ENCODE results near the gene LRRC63. TPM values are rescaled to one million over a fixed set of nuclear protein-coding genes. Genes with fewer than 3 reads are reported as not detected.

Gene LRRC63
- total RNA-seq, 5 donors from 2014 or later (not counting 1 experiment from before 2014, with no cell fraction given) = 0.43 to 0.82 (median 0.54) TPM

DNA sequence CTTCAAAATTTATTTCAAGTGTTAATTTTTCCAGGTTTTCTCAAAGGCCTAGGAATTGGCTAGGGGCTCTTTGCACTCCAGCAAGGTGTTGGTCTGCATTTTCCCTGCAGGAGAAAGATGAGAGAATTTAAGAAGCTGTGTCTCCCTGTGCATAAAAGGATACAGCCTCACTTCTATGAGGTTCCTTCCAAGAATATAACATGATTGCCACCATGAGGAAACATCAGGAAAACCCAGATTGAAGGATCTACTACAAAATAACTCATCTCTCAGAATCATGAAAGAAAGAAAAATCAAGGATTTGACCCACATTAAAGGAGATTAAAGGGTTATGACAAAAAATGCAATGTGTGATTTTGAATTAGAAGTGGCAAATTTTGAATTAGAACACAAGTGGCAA lies 105.4 kb downstream of the LRRC63 start:
- peaks cover 18% of the 10 kb centered on the region for H3K36me3 Mint-ChIP-seq
- ChIA-PET CTCF (interaction anchor here in 1 of 2 donors (0.7 kb wide), 1 partner anchor 38 kb away, joined by 3 read pairs; no protein-coding TSS in a partner anchor), POLR2A (no interaction called here)
- no peaks in the 10 kb centered on the region for H3K9me3 ChIP-seq
- H3K27me3 Mint-ChIP-seq = no peaks in the 10 kb centered on the region
- peaks cover 14 to 23% of the 10 kb centered on the region in 2 experiments for H3K4me1 ChIP-seq (ENCODE audit: control insufficient read depth in 1 of 2, extremely low read depth in 1 of 2, insufficient read depth in 2 of 2, low read length in 2 of 2)
- H3K4me1 Mint-ChIP-seq = peaks cover 49 to 62% (median 51%) of the 10 kb centered on the region in 3 donors
- ATAC-seq (replicated peaks in 1 of 4) (no peak), DNase-seq (no peak)
- H3K36me3 ChIP-seq (ENCODE audit: control insufficient read depth in 2 of 2, extremely low read depth in 1 of 2, insufficient read depth in 1 of 2, low read length in 1 of 2) = peaks cover 0 to 3% of the 10 kb centered on the region in 2 donors
- H3K4me3 ChIP-seq (ENCODE audit: control insufficient read depth in 1 of 2, extremely low read depth in 1 of 2, low read length in 1 of 2) = no peak overlapping the region
- H3K27ac ChIP-seq (ENCODE audit: low read length) = no peak overlapping the region
- no peak overlapping the region for H3K4me3 Mint-ChIP-seq
- no peak overlapping the region for H3K27ac Mint-ChIP-seq
- H3K9me3 Mint-ChIP-seq = no peaks in the 10 kb centered on the region
- H3K27me3 ChIP-seq (replicated peaks in 1 of 2; ENCODE audit: control insufficient read depth in 2 of 2, extremely low read depth in 1 of 2, insufficient read depth in 2 of 2, low read length in 1 of 2) = no peaks in the 10 kb centered on the region

DNA sequence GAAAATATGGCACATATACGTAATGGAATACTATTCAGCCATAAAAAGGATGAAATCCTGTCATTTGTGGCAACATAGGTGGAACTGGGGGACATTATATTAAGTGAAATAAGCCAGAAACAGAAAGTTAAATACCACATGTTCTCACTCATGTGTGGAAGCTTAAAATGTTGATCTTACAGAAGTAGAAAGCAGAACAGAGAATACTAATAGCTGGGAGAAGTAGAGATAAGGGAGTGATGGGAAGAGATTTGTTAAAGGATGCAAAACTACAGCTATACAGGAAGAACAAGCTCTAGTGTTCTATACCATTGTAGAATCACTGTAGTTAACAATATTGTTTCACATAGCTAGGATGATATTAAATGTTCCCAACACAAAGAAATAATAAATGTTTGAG lies 107.3 kb downstream of the LRRC63 start:
- CTCF ChIA-PET = interaction anchor here (0.8 to 1.7 kb wide), 4 partner anchors 23 to 30 kb away, joined by 3 to 5 read pairs (median 4); no protein-coding TSS in a partner anchor
- POLR2A ChIA-PET = no interaction called here

DNA sequence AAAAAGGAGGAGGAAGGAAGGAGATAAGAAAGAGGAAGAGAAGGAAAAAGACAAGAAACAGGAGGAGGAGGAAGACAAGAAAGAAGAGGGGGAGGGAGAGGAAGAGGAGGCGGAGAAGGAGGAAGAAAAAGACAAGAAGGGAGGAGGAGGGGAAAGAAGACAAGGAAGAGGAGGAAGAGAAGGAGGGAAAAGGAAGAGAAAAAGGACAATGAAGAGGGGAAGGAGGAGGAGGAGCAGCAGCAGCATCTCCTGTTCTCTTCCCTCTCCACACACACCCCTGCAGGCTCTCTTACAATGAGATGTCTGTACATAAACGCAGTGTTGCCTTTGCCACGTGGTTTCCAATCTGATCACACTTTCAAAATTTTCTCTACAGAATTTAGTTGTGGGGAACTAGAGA lies 108.7 kb downstream of the LRRC63 start:
- Mint-ChIP-seq H3K4me1 (peaks cover 36 to 46% (median 36%) of the 10 kb centered on the region in 3 donors), H3K4me3 (peak overlapping the region; percentile 76 to 82 (median 79)), H3K27ac (peak overlapping the region; percentile 95 to 96), H3K27me3 (peaks cover 0 to 3% of the 10 kb centered on the region in 2 donors), H3K36me3 (peaks cover 5% of the 10 kb centered on the region), H3K9me3 (no peaks in the 10 kb centered on the region)
- Histone ChIP-seq H3K4me1 (ENCODE audit: control insufficient read depth in 1 of 2, extremely low read depth in 1 of 2, insufficient read depth in 2 of 2, low read length in 2 of 2) (peaks cover 14 to 15% of the 10 kb centered on the region in 2 experiments), H3K4me3 (ENCODE audit: control insufficient read depth in 1 of 2, extremely low read depth in 1 of 2, low read length in 1 of 2) (peak overlapping the region; percentile 42 to 43), H3K27me3 (replicated peaks in 1 of 2; ENCODE audit: control insufficient read depth in 2 of 2, extremely low read depth in 1 of 2, insufficient read depth in 2 of 2, low read length in 1 of 2) (no peaks in the 10 kb centered on the region), H3K36me3 (ENCODE audit: control insufficient read depth in 2 of 2, extremely low read depth in 1 of 2, insufficient read depth in 1 of 2, low read length in 1 of 2) (no peaks in the 10 kb centered on the region), H3K27ac (ENCODE audit: low read length) (peak overlapping the region; percentile 69), H3K9me3 (no peaks in the 10 kb centered on the region)
- 90% methylated on average over 1 of the region's 3 CpGs for WGBS (ENCODE audit: insufficient coverage)
- peak in 3 of 4 experiments; percentile 22 to 40 (median 36) for ATAC-seq (replicated peaks in 1 of 4)
- ChIA-PET CTCF (interaction anchor here (0.6 to 2.2 kb wide), 19 partner anchors 12 to 1918 kb away, joined by 3 to 32 read pairs (median 5); no protein-coding TSS in a partner anchor), POLR2A (interaction anchor here (0.5 to 0.7 kb wide), 2 partner anchors 17 to 151 kb away, joined by 3 to 11 read pairs; no protein-coding TSS in a partner anchor)
- peak in 6 of 35 experiments; percentile 5 to 31 (median 18) for DNase-seq

More for the DNA sequence above, 107.3 kb downstream of the LRRC63 start:
- no peak for ATAC-seq (replicated peaks in 1 of 4)
- Mint-ChIP-seq H3K27ac (no peak overlapping the region), H3K36me3 (peaks cover 13% of the 10 kb centered on the region), H3K4me1 (peaks cover 39 to 49% (median 41%) of the 10 kb centered on the region in 3 donors), H3K9me3 (no peaks in the 10 kb centered on the region), H3K4me3 (no peak overlapping the region), H3K27me3 (peaks cover 0 to 3% of the 10 kb centered on the region in 2 donors)
- Histone ChIP-seq H3K4me1 (ENCODE audit: control insufficient read depth in 1 of 2, extremely low read depth in 1 of 2, insufficient read depth in 2 of 2, low read length in 2 of 2) (peaks cover 14 to 15% of the 10 kb centered on the region in 2 experiments), H3K4me3 (ENCODE audit: control insufficient read depth in 1 of 2, extremely low read depth in 1 of 2, low read length in 1 of 2) (no peak overlapping the region), H3K27ac (ENCODE audit: low read length) (no peak overlapping the region), H3K9me3 (no peaks in the 10 kb centered on the region), H3K27me3 (replicated peaks in 1 of 2; ENCODE audit: control insufficient read depth in 2 of 2, extremely low read depth in 1 of 2, insufficient read depth in 2 of 2, low read length in 1 of 2) (no peaks in the 10 kb centered on the region), H3K36me3 (ENCODE audit: control insufficient read depth in 2 of 2, extremely low read depth in 1 of 2, insufficient read depth in 1 of 2, low read length in 1 of 2) (no peaks in the 10 kb centered on the region)
- DNase-seq = no peak
- WGBS (ENCODE audit: insufficient coverage) = no CpG with 5 or more reads among the region's 1 CpG

DNA sequence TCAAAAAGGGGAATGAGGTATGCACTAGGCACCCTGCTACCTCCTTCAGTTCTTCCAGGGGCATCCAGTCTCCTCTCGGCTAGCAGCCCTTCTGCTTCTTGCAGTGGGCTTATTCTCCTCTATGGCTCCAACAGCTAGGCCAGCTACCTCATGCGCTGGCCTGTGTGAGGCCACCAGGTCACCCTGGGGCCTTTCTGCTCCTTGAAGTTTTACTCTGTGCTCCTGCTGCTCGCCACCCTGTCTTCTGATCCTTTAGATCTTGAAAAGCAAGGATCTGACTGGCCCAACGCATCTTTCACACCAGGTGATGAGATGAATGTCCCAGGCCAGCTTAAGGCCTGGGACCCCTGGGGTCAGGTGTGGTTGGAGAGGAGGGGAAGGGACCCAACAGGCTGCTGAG lies 109.1 kb downstream of the LRRC63 start:
- H3K4me3 ChIP-seq (ENCODE audit: control insufficient read depth in 1 of 2, extremely low read depth in 1 of 2, low read length in 1 of 2) = peak overlapping the region; percentile 42 to 43
- ATAC-seq (replicated peaks in 1 of 4) = peak; percentile 18 to 34 (median 24)
- H3K9me3 ChIP-seq = no peaks in the 10 kb centered on the region
- peak in 3 of 35 experiments; percentile 12 to 23 (median 13) for DNase-seq
- ChIA-PET CTCF (interaction anchor here (0.5 to 2.2 kb wide), 40 partner anchors 9 to 1917 kb away, joined by 3 to 32 read pairs (median 4); no protein-coding TSS in a partner anchor), POLR2A (interaction anchor here (0.5 to 0.6 kb wide), 2 partner anchors 17 to 159 kb away, joined by 3 read pairs; no protein-coding TSS in a partner anchor)
- 66% methylated on average over 4 of the region's 4 CpGs for WGBS (ENCODE audit: insufficient coverage)
- H3K27ac ChIP-seq (ENCODE audit: low read length) = peak overlapping the region; percentile 69
- Mint-ChIP-seq H3K27ac (peak overlapping the region; percentile 95 to 96), H3K27me3 (peaks cover 0 to 3% of the 10 kb centered on the region in 2 donors), H3K9me3 (no peaks in the 10 kb centered on the region), H3K4me1 (peaks cover 35 to 46% (median 36%) of the 10 kb centered on the region in 3 donors), H3K4me3 (peak overlapping the region; percentile 76 to 82 (median 79)), H3K36me3 (peaks cover under 1% of the 10 kb centered on the region)
- no peaks in the 10 kb centered on the region for H3K36me3 ChIP-seq (ENCODE audit: control insufficient read depth in 2 of 2, extremely low read depth in 1 of 2, insufficient read depth in 1 of 2, low read length in 1 of 2)
- no peaks in the 10 kb centered on the region for H3K27me3 ChIP-seq (replicated peaks in 1 of 2; ENCODE audit: control insufficient read depth in 2 of 2, extremely low read depth in 1 of 2, insufficient read depth in 2 of 2, low read length in 1 of 2)
- H3K4me1 ChIP-seq (ENCODE audit: control insufficient read depth in 1 of 2, extremely low read depth in 1 of 2, insufficient read depth in 2 of 2, low read length in 2 of 2) = peaks cover 14 to 15% of the 10 kb centered on the region in 2 experiments

DNA sequence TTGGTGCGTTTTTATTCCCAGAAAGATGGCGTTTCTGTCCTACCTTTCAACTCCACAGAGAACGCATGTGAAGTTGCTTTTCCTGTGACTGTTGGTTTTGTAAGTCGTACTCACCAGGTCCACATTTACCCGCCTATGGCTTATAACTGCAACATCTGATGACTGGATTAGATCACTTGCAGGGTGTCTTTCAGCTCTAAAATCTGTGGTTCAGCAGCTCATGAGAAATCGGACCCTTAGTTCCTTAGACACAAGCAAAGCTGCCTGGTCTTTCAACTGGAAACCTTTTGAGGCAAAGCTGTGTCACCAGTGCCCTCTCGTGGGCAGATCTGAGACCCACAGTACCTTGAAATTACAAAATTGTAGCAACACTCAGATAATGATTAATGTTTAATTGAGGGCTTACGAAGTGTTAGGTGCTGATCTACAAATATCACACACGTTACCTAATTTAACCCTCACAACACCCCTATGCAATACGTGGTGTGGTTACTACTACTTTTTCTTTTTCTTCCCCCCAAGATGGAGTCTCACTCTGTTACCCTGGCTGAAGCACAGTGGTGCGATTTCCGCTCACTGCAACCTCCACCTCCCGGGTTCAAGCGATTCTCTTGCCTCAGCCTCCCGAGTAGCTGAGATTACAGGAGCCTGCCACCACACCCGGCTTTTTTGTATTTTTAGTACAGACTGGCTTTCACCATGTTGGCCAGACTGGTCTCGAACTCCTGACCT lies 109.9 kb downstream of the LRRC63 start:
- ATAC-seq (replicated peaks in 1 of 4) = peak; percentile 85 to 92 (median 88)
- Histone ChIP-seq H3K9me3 (no peaks in the 10 kb centered on the region), H3K4me1 (ENCODE audit: control insufficient read depth in 1 of 2, extremely low read depth in 1 of 2, insufficient read depth in 2 of 2, low read length in 2 of 2) (peaks cover 14 to 15% of the 10 kb centered on the region in 2 experiments), H3K27ac (ENCODE audit: low read length) (peak overlapping the region; percentile 69), H3K36me3 (ENCODE audit: control insufficient read depth in 2 of 2, extremely low read depth in 1 of 2, insufficient read depth in 1 of 2, low read length in 1 of 2) (no peaks in the 10 kb centered on the region), H3K27me3 (replicated peaks in 1 of 2; ENCODE audit: control insufficient read depth in 2 of 2, extremely low read depth in 1 of 2, insufficient read depth in 2 of 2, low read length in 1 of 2) (no peaks in the 10 kb centered on the region), H3K4me3 (ENCODE audit: control insufficient read depth in 1 of 2, extremely low read depth in 1 of 2, low read length in 1 of 2) (peak overlapping the region; percentile 42 to 43)
- Mint-ChIP-seq H3K4me3 (peak overlapping the region; percentile 76 to 82 (median 79)), H3K27me3 (peaks cover 0 to 6% of the 10 kb centered on the region in 2 donors), H3K36me3 (no peaks in the 10 kb centered on the region), H3K27ac (peak overlapping the region; percentile 95 to 96), H3K4me1 (peaks cover 33 to 46% (median 36%) of the 10 kb centered on the region in 3 donors), H3K9me3 (no peaks in the 10 kb centered on the region)
- CTCF ChIA-PET = interaction anchor here (0.5 to 2.2 kb wide), 39 partner anchors 10 to 1958 kb away, joined by 3 to 32 read pairs (median 4); partner anchors contain the start of genes LCP1 (in 1 of the 2) and ZC3H13 (in 1 of the 2)
- WGBS (ENCODE audit: insufficient coverage) = 48% methylated on average over 12 of the region's 17 CpGs
- peak; percentile 49 to 87 (median 70) for DNase-seq
- POLR2A ChIA-PET = interaction anchor here (0.5 to 1.0 kb wide), 3 partner anchors 25 to 356 kb away, joined by 3 to 7 read pairs (median 4); no protein-coding TSS in a partner anchor

- H3K9me3 ChIP-seq = no peaks in the 10 kb centered on the region
- H3K4me3 Mint-ChIP-seq = no peak overlapping the region
- H3K36me3 Mint-ChIP-seq = no peaks in the 10 kb centered on the region
- ChIA-PET CTCF (interaction anchor here in 1 of 2 donors (1.0 kb wide), 1 partner anchor 34 kb away, joined by 3 read pairs; no protein-coding TSS in a partner anchor), POLR2A (no interaction called here)
- no peak overlapping the region for H3K27ac ChIP-seq (ENCODE audit: low read length)
- H3K27me3 Mint-ChIP-seq = peaks cover 3 to 6% of the 10 kb centered on the region in 2 donors
- ATAC-seq (replicated peaks in 1 of 4) (no peak), DNase-seq (no peak)
- H3K36me3 ChIP-seq (ENCODE audit: control insufficient read depth in 2 of 2, extremely low read depth in 1 of 2, insufficient read depth in 1 of 2, low read length in 1 of 2) = no peaks in the 10 kb centered on the region
- H3K4me1 ChIP-seq (ENCODE audit: control insufficient read depth in 1 of 2, extremely low read depth in 1 of 2, insufficient read depth in 2 of 2, low read length in 2 of 2) = peaks cover 12 to 15% of the 10 kb centered on the region in 2 experiments
- H3K27ac Mint-ChIP-seq = no peak overlapping the region
- WGBS (ENCODE audit: insufficient coverage) = 100% methylated on average over 1 of the region's 5 CpGs
- H3K4me3 ChIP-seq (ENCODE audit: control insufficient read depth in 1 of 2, extremely low read depth in 1 of 2, low read length in 1 of 2) = no peak overlapping the region
- no peaks in the 10 kb centered on the region for H3K9me3 Mint-ChIP-seq
- peaks cover 16 to 20% (median 16%) of the 10 kb centered on the region in 3 donors for H3K4me1 Mint-ChIP-seq
- H3K27me3 ChIP-seq (replicated peaks in 1 of 2; ENCODE audit: control insufficient read depth in 2 of 2, extremely low read depth in 1 of 2, insufficient read depth in 2 of 2, low read length in 1 of 2) = no peaks in the 10 kb centered on the region
Measured at GRCh38 chr13:46324976-46325375, 113.2 kb downstream of the LRRC63 start.

All from T-cell (primary cell).